ENCODE data around the gene SMG5. TPM values are rescaled to one million over a fixed set of nuclear protein-coding genes. Genes with fewer than 3 reads are reported as not detected.

Gene SMG5
- total and polyA plus RNA-seq, 2 experiments from 2014 or later: 25.9 to 118 TPM

- TF ChIP-seq NANOG (IDR thresholded peaks at IDR 0.05; ENCODE audit: borderline replicate concordance) (no peak), CTCF (conservative IDR thresholded peaks at IDR 0.05; ENCODE audit: low read depth in 2 of 2) (no peak), EZH2phosphoT487 (IDR thresholded peaks at IDR 0.05; ENCODE audit: unreplicated experiment) (no peak), POLR2AphosphoS5 (IDR thresholded peaks at IDR 0.05; ENCODE audit: low read depth) (no peak), ZNF331 (CRISPR knock-in tag; IDR thresholded peaks at IDR 0.05; ENCODE audit: low read depth) (no peak)
Measured at GRCh38 chr1:156228501-156228900, 54.1 kb downstream of the SMG5 start (continued).

GRCh38 chr1:156226782-156227181 lies 55.8 kb downstream of the SMG5 start:
- ATAC-seq (no peak), DNase-seq (ENCODE audit: low spot score) (no peak)
- no peak overlapping the region for H2AFZ ChIP-seq
- no peak overlapping the region for H3K27ac ChIP-seq (ENCODE audit: low read depth)
- H3K4me1 Mint-ChIP-seq: peaks cover 4% of the 10 kb centered on the region; the same call in 2 of the 3 replicates
- no peaks in the 10 kb centered on the region for H3K27me3 Mint-ChIP-seq (ENCODE audit: insufficient read depth, low read depth, poor library complexity)
- H3K4me3 ChIP-seq: no peak overlapping the region
- peaks cover 20% of the 10 kb centered on the region for H3F3A ChIP-seq (replicated peaks; ENCODE audit: low read depth)
- no peaks in the 10 kb centered on the region for H3K9me3 Mint-ChIP-seq
- H3K4me3 Mint-ChIP-seq: no peak overlapping the region
- no peaks in the 10 kb centered on the region for H4K20me1 ChIP-seq (replicated peaks; ENCODE audit: insufficient read depth)
- no peaks in the 10 kb centered on the region for H3K9me2 ChIP-seq (ENCODE audit: insufficient read depth)
- 0 out of 2 replicates have a peak, but pooled peaks cover 5% of the 10 kb centered on the region for H3K79me2 ChIP-seq (replicated peaks; ENCODE audit: insufficient read depth)
- H3K27ac Mint-ChIP-seq: no peak overlapping the region
- peaks cover 47% of the 10 kb centered on the region for H3K36me3 Mint-ChIP-seq (ENCODE audit: low read depth)
- no peaks in the 10 kb centered on the region for H3K27me3 ChIP-seq (ENCODE audit: insufficient read depth)
- H3K4me1 ChIP-seq (ENCODE audit: insufficient read depth): no peaks in the 10 kb centered on the region
- peaks cover 17% of the 10 kb centered on the region; the same call in 1 of the 2 replicates for H3K36me3 ChIP-seq (ENCODE audit: insufficient read depth)
- H3K4me2 ChIP-seq: no peak overlapping the region
- TF ChIP-seq NANOG (IDR thresholded peaks at IDR 0.05; ENCODE audit: borderline replicate concordance): no peak
- no peak for TF ChIP-seq POLR2AphosphoS5 (IDR thresholded peaks at IDR 0.05; ENCODE audit: low read depth)
- TF ChIP-seq JUNB (IDR thresholded peaks at IDR 0.05; ENCODE audit: unreplicated experiment): no peak
- TF ChIP-seq ZNF331 (CRISPR knock-in tag; IDR thresholded peaks at IDR 0.05; ENCODE audit: low read depth): no peak
- no peak for TF ChIP-seq EZH2 (IDR thresholded peaks at IDR 0.05; ENCODE audit: low read depth, unreplicated experiment)
- no peak for TF ChIP-seq ZNF462 (CRISPR knock-in tag; IDR thresholded peaks at IDR 0.05)
- TF ChIP-seq STAT1 (IDR thresholded peaks at IDR 0.05; ENCODE audit: unreplicated experiment): no peak
- no peak for TF ChIP-seq EZH2phosphoT487 (IDR thresholded peaks at IDR 0.05; ENCODE audit: unreplicated experiment)
- no peak for TF ChIP-seq ZNF114 (CRISPR knock-in tag; IDR thresholded peaks at IDR 0.05)
- no peak for TF ChIP-seq CTCF (conservative IDR thresholded peaks at IDR 0.05; ENCODE audit: low read depth in 2 of 2)
- no peak for TF ChIP-seq REST (IDR thresholded peaks at IDR 0.05; ENCODE audit: unreplicated experiment)

Data from GM23338 (cell line).